ENCODE results near the gene TXNDC5.

TXNDC5 gene

DNA sequence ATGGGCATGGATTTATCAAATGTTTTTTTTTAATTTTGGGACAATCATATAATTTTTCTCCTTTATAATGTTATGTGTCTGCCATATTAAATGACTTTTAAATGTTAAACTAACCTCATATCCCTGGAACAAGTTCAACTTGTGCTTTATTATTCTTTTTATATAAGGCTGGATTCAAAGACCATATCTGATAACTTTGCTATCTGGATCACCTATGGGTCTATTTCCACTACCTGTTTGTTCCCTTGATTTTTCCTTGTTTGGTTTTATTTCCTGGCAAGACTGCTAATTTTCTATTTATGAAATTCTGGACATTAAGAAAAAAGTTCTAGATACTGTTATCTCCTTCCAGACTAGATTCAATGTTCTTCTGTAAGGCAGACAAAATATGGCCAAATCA lies 58.8 kb downstream of the TXNDC5 start:
- DNase-seq (ENCODE audit: low spot score), result no peak

GRCh38 chr6:7848229-7848628 lies 62.4 kb downstream of the TXNDC5 start:
- no peak for DNase-seq (ENCODE audit: low spot score)

GRCh38 chr6:7846966-7847818 lies 63.4 kb downstream of the TXNDC5 start:
- DNase-seq (ENCODE audit: low spot score), result no peak

- no peak for DNase-seq (ENCODE audit: low spot score)
Measured at GRCh38 chr6:7841781-7842468, 68.7 kb downstream of the TXNDC5 start.

GRCh38 chr6:7836371-7837026 lies 74.1 kb downstream of the TXNDC5 start:
- no peak for DNase-seq (ENCODE audit: low spot score)

DNA sequence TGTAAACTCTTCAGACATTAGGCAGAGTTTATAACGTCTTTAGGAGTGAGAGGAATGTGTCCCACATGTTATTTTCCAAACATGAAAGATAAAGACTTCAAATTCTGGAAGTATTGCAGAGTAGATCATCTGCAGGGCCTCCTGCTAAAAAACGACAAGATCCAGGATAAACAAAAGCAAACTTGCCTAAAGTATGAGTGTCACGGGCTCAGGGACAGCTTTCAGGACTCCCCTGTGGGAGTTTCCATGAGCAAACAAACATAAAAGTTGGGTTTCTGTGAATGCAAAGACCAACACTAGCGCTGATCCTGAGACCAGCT lies 76.9 kb downstream of the TXNDC5 start:
- DNase-seq (ENCODE audit: low spot score), result no peak

DNA sequence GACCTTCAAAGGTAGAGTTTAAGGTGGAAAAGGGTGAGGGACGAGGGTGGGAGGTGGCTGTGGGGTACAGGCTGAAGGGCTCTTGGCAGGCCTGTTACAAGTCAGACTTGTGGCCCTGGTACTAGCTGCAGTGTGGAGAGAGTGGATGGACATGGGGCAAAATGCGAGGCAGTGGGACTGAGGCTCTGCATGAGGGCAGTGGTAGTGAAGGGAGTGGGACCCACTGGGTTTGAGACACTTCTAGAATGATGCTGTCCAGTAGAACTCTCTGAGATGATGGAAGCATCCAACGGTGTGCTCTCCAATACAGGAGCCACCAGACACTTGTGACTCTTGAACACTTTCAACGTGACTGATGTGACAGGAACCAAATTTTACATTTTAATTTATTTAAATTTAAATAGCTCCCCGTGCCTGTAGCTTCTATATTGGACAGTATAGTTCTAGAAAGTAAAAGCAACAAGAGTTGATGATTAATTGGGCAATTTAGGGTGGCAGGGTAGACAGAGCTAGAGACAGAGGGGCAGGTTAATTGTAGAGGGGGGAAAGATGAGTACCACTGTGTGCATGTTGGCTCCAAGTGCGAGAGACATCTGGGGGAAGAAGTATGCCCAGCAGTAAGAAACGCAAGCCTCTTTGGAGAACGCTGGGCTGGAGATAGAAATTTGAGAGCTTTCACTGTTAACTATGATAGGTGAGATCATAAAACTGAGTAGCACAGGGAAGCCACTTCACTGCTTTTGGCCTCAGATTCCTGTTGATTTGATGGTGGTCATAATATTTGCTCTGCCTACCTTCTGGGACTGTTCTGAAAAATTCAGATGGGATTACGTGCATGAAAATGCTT lies 77.5 kb downstream of the TXNDC5 start:
- DNase-seq (ENCODE audit: low spot score), result no peak
